HEK293 (cell line): ENCODE results near the gene ACSF2.

Experiments
- CTCF ChIA-PET: fragments of 350-600 bp; formaldehyde crosslinking; extraction: SDS; loops from one replicate; lab custom pipeline; 2021; ENCODE audit warnings: antibody characterized with exemption; lab: Yijun Ruan, JAX
- POLR2A ChIA-PET: fragments of 300-600 bp; formaldehyde crosslinking; extraction: SDS; loops from one replicate; lab custom pipeline; 2020; ENCODE audit warnings: antibody characterized with exemption, inconsistent platforms; lab: Yijun Ruan, JAX
- H3K27ac ChIP-seq: fragments of 200-500 bp; sonication (Bioruptor generic); 2 replicates; pipeline ENCODE4 v1.5.1; 2014; ENCODE audit warnings: low read depth, low read length, control low read depth, inconsistent platforms; ENCODE audit errors: extremely low read depth
- H3K36me3 ChIP-seq, 2 experiments: fragments of 200-500 bp in 1 of 2; sonication (Bioruptor generic) in 1 of 2; 1 replicate in 1 of 2; 2 replicates in 1 of 2; pipeline ENCODE4 v1.5.1; 2014 to 2017; ENCODE audit warnings: inconsistent platforms in 2 of 2, low read length in 2 of 2; ENCODE audit not compliant: control insufficient read depth in 2 of 2, insufficient read depth in 1 of 2
- H3K4me1 ChIP-seq: fragments of 200-500 bp; sonication (Bioruptor generic); 2 replicates; pipeline ENCODE4 v1.5.1; 2014; ENCODE audit warnings: mild to moderate bottlenecking, low read length, inconsistent platforms; ENCODE audit not compliant: control insufficient read depth, insufficient read depth
- H3K4me3 ChIP-seq: 2 replicates; pipeline ENCODE4 v1.5.1; 2011; ENCODE audit warnings: low read depth, mild to moderate bottlenecking, control low read depth, low read length, moderate library complexity
- H3K9me3 ChIP-seq: fragments of 200-500 bp; sonication (Bioruptor generic); 2 replicates; pipeline ENCODE4 v1.5.1; 2014; ENCODE audit warnings: low read depth, low read length, inconsistent platforms; ENCODE audit not compliant: control insufficient read depth, insufficient read depth
- EGR2 ChIP-seq: fragments of 450-650 bp; formaldehyde crosslinking; IDR thresholded peaks from 2 replicates; pipeline ENCODE4 v1.5.1; 2016; ENCODE audit warnings: low read depth, missing biosample characterization, missing genetic modification characterization
- HOXA7 ChIP-seq: sonication (generic); formaldehyde crosslinking; IDR thresholded peaks from 2 replicates; pipeline ENCODE4 v1.8.1; 2022; ENCODE audit warnings: missing genetic modification reagents, borderline replicate concordance
- KLF1 ChIP-seq: fragments of 450-650 bp; formaldehyde crosslinking; IDR thresholded peaks from 2 replicates; pipeline ENCODE4 v1.5.1; 2016; ENCODE audit warnings: missing biosample characterization, missing genetic modification characterization
- KLF10 ChIP-seq: fragments of 450-650 bp; IDR thresholded peaks from 2 replicates; pipeline ENCODE4 v1.5.1; 2018; ENCODE audit warnings: missing biosample characterization, mild to moderate bottlenecking, missing genetic modification characterization
- KLF9 ChIP-seq: fragments of 450-650 bp; formaldehyde crosslinking; IDR thresholded peaks from 2 replicates; pipeline ENCODE4 v1.5.1; 2016; ENCODE audit warnings: missing biosample characterization, missing genetic modification characterization, low read depth
- PRDM1 ChIP-seq: fragments of 450-650 bp; formaldehyde crosslinking; IDR thresholded peaks from 2 replicates; pipeline ENCODE4; 2016; ENCODE audit warnings: missing biosample characterization, missing genetic modification characterization
- ZBTB48 ChIP-seq: fragments of 450-650 bp; formaldehyde crosslinking; IDR thresholded peaks from 2 replicates; pipeline ENCODE4 v1.5.1; 2016; ENCODE audit warnings: missing biosample characterization, missing genetic modification characterization
- ZBTB8A ChIP-seq: fragments of 450-650 bp; formaldehyde crosslinking; IDR thresholded peaks from 2 replicates; pipeline ENCODE4 v1.5.1; 2016; ENCODE audit warnings: missing biosample characterization, missing genetic modification characterization
- ZNF121 ChIP-seq: fragments of 450-650 bp; formaldehyde crosslinking; IDR thresholded peaks from 2 replicates; pipeline ENCODE4 v1.5.1; 2016; ENCODE audit warnings: missing biosample characterization, missing genetic modification characterization
- ZNF169 ChIP-seq: fragments of 450-650 bp; formaldehyde crosslinking; IDR thresholded peaks from 2 replicates; pipeline ENCODE4 v1.5.1; 2016; ENCODE audit warnings: missing biosample characterization, missing genetic modification characterization
- ZNF341 ChIP-seq: fragments of 450-650 bp; formaldehyde crosslinking; IDR thresholded peaks from 2 replicates; pipeline ENCODE4; 2016; ENCODE audit warnings: low read depth, missing biosample characterization, missing genetic modification characterization
- ZNF600 ChIP-seq: fragments of 450-650 bp; formaldehyde crosslinking; IDR thresholded peaks from 2 replicates; pipeline ENCODE4 v1.5.1; 2016; ENCODE audit warnings: missing biosample characterization, missing genetic modification characterization
- TF ChIP-seq, protein P1 (sequence below): fragments of 450-650 bp; formaldehyde crosslinking; IDR thresholded peaks from 2 replicates; pipeline ENCODE4 v1.5.1; 2017; ENCODE audit warnings: missing biosample characterization, missing genetic modification characterization
- TF ChIP-seq, protein P2 (sequence below): fragments of 450-650 bp; formaldehyde crosslinking; optimal IDR thresholded peaks from 2 replicates; pipeline ENCODE3; 2016; ENCODE audit warnings: missing biosample characterization, mild to moderate bottlenecking, missing genetic modification characterization

ACSF2 gene

DNA sequence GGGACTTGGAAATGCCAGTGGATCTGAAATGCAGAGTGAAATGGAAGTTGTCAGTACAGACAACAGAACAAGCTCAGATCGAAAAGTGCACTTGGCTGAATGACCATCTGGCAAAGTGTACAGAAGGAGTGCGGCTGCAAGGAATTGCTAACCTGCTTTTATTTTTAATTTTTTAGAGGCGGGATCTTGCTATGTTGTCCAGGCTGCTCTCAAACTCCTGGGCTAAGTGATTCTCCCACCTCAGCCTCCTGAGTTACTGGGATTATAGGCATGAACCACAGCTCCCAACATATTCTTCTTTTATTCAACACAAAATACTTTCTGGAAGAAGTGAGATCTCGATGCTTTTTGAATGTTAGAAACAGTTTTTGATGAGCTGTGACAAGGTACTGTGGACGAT lies 32.3 kb upstream of the ACSF2 start:
- Histone ChIP-seq H3K4me1 (peaks cover 9% of the 10 kb centered on the region), H3K4me3 (no peak overlapping the region), H3K36me3 (peaks cover 67 to 69% of the 10 kb centered on the region in 2 experiments), H3K27ac (no peak overlapping the region), H3K9me3 (no peaks in the 10 kb centered on the region)
- ChIA-PET POLR2A (interaction anchor here (1.3 to 1.6 kb wide), 2 partner anchors 15 to 37 kb away, joined by 3 to 6 read pairs; no protein-coding TSS in a partner anchor), CTCF (interaction anchor here (1.4 to 3.9 kb wide), 2 partner anchors 12 to 85 kb away, joined by 11 to 21 read pairs; partner anchors contain the start of gene RSAD1)
- peak; percentile 51; the same call in 1 of the 2 replicates for TF ChIP-seq ZNF121 (tag by site-specific recombination)
- TF ChIP-seq, protein P1, sequence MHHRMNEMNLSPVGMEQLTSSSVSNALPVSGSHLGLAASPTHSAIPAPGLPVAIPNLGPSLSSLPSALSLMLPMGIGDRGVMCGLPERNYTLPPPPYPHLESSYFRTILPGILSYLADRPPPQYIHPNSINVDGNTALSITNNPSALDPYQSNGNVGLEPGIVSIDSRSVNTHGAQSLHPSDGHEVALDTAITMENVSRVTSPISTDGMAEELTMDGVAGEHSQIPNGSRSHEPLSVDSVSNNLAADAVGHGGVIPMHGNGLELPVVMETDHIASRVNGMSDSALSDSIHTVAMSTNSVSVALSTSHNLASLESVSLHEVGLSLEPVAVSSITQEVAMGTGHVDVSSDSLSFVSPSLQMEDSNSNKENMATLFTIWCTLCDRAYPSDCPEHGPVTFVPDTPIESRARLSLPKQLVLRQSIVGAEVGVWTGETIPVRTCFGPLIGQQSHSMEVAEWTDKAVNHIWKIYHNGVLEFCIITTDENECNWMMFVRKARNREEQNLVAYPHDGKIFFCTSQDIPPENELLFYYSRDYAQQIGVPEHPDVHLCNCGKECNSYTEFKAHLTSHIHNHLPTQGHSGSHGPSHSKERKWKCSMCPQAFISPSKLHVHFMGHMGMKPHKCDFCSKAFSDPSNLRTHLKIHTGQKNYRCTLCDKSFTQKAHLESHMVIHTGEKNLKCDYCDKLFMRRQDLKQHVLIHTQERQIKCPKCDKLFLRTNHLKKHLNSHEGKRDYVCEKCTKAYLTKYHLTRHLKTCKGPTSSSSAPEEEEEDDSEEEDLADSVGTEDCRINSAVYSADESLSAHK (tag by site-specific recombination): no peak
- TF ChIP-seq ZNF169 (tag by site-specific recombination): no peak

DNA sequence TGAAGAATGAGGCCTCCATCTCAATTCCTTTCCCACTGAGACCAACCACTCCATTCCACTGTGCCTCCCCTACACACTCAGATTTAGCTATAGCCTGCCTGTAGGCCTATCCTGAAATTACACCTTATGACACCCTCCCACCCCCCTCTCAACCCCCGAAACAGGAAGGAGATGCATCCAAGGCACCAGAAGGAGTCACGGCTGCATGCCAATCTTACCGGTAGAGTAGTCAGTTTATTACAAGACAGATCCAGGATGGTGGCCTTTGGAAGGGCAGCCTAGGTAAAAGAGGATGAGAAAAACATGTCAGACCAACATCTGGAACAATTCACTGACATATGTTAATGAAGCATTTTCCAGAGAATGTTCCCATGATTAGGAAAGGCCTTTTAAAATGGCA lies 31.3 kb upstream of the ACSF2 start:
- no peak overlapping the region for H3K27ac ChIP-seq
- POLR2A ChIA-PET: interaction anchor here (1.3 kb wide), 1 partner anchor 16 kb away, joined by 3 read pairs; no protein-coding TSS in a partner anchor
- TF ChIP-seq HOXA7 (CRISPR knock-in tag) (no peak), ZBTB8A (no peak), ZBTB48 (tag by site-specific recombination) (no peak), ZNF600 (tag by site-specific recombination) (no peak)
- TF ChIP-seq, protein P2, sequence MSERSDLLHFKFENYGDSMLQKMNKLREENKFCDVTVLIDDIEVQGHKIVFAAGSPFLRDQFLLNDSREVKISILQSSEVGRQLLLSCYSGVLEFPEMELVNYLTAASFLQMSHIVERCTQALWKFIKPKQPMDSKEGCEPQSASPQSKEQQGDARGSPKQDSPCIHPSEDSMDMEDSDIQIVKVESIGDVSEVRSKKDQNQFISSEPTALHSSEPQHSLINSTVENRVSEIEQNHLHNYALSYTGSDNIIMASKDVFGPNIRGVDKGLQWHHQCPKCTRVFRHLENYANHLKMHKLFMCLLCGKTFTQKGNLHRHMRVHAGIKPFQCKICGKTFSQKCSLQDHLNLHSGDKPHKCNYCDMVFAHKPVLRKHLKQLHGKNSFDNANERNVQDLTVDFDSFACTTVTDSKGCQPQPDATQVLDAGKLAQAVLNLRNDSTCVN (tag by site-specific recombination): no peak
- TF ChIP-seq, all 188 proteins: peak for 0
- Histone ChIP-seq H3K9me3 (no peaks in the 10 kb centered on the region), H3K4me3 (no peak overlapping the region), H3K4me1 (peaks cover 9% of the 10 kb centered on the region), H3K36me3 (peaks cover 57 to 59% of the 10 kb centered on the region in 2 experiments)
- CTCF ChIA-PET: interaction anchor here (4.9 kb wide), 1 partner anchor 83 kb away, joined by 55 read pairs; the partner anchor contains the start of gene RSAD1

DNA sequence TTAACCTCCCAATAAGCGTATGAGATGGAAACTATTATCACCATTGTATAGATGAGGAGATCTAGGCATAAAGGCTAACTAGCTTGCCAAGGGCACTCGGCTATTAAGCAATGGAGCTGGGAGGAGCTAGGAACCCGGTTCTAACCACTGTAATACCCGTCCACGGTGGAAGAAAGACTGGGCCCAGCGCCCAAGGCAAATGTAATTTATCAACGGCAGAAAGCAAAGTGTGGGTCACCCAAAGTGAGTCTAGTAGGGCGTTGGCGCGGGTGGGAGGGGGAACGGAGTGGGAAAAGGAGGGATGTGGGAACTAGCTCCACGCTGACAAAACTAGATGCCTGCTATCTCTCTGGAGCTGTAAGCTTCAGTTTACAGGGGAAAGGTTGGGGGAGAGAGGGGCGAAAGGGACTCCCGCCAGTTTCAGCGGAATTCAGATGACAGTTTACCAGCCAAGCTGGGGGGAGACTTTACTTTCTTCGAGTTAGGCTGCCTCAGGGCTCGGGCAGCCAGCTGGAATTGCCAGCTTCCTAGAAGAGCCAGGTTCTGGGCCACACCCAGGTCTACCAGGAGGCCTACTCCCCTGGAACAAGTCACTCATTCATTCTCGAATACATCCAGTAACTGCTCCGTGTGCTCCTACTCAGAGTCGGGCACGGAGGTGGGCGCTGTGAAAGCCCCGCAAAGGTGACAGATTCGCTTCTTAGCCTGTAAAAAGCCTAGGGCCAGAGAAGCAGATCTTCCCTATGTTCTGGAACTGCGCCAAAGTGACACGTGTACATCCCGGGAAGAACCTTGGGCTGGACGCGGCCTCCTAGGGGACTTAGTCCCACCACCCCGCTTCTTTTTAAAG lies 29.5 kb upstream of the ACSF2 start:
- Histone ChIP-seq H3K36me3 (peaks cover 39 to 41% of the 10 kb centered on the region in 2 experiments), H3K27ac (peak overlapping the region; percentile 81), H3K9me3 (no peaks in the 10 kb centered on the region), H3K4me1 (peaks cover 9% of the 10 kb centered on the region), H3K4me3 (peak overlapping the region; percentile 74)
- ChIA-PET POLR2A (interaction anchor here (0.6 to 4.8 kb wide), 25 partner anchors 8 to 470 kb away, joined by 3 to 41 read pairs (median 4); partner anchors contain the start of genes ACSF2, EME1, LUC7L3 and RSAD1), CTCF (interaction anchor here (0.6 to 5.0 kb wide), 39 partner anchors 10 to 308 kb away, joined by 3 to 71 read pairs (median 7); partner anchors contain the start of genes ACSF2, EME1, MRPL27 and RSAD1)
- peak; percentile 18; the same call in 1 of the 2 replicates for TF ChIP-seq KLF1 (tag by site-specific recombination)
- TF ChIP-seq PRDM1 (tag by site-specific recombination): peak; percentile 33; the same call in 1 of the 2 replicates
- peak; percentile 37; the same call in 1 of the 2 replicates for TF ChIP-seq KLF9 (tag by site-specific recombination)
- TF ChIP-seq KLF10 (tag by site-specific recombination): no peak
- TF ChIP-seq EGR2 (tag by site-specific recombination): peak; percentile 53
- peak; percentile 91 for TF ChIP-seq ZNF341 (tag by site-specific recombination)
